NCI-H2029 treated with DMSO at 0.1 percent for 48 hours (cell line): ENCODE results near the gene SRR.

Source experiments
- DNase-seq: peaks from one replicate; lab custom pipeline; 2025; lab: John Stamatoyannopoulos, UW

SRR gene

DNA sequence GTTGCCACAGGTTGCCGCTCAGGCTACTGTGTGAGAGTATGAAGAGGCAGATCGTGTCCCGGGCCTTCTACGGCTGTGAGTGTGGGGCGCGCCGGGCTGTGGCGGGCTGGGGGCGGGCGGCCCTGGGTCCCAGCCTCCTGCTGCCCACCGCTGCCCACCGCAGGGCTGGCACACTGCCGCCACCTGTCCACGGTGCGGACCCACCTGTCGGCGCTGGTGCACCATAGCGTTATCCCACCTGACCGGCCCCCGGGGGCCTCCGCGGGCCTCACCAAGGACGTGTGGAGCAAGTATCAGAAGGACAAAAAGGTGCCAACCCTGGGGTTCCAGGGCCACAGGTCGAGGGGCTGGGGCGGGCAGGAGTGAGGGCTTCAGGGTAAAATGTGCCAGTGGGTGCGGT, 68.4 kb downstream of the SRR start:
- no peak for DNase-seq

DNA sequence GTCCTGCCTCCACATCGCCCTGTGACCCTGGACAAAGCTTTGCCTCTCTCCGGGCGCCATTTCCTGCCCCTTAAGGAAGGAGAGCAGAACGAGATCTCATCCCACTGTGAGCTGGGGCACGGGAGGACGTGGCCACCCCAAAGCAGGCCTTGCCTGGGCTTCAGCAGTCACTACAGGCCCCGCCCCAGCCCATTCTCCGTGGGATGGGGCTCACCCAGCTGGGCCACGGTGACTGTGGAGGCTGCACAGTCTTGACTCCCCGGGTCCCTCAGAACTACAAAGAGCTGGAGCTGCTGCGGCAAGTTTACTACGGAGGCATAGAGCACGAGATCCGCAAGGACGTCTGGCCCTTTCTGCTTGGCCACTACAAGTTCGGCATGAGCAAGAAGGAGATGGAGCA, 68.9 kb downstream of the SRR start:
- DNase-seq: no peak

DNA sequence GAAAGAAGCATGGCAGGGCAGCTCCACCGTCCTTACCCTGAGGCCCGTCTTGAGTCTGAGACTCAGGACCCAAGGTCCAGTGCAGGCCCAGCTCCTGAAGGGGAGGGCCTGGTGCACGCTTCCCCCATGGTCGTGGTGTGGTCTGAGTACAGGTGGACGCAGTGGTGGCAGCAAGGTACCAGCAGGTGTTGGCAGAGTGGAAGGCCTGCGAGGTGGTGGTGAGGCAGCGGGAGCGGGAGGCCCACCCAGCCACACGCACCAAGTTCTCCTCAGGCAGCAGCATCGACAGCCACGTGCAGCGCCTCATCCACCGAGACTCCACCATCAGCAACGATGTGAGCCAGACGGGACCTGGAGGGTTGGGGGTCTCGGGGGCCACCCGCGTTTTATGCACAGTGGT, 69.4 kb downstream of the SRR start:
- no peak for DNase-seq
